ENCODE results near the gene IWS1.

Gene IWS1

GRCh38 chr2:127506510-127506909 lies 19.8 kb downstream of the IWS1 start:
- Histone ChIP-seq H3K9ac (ENCODE audit: low read length) (no peak overlapping the region), H3K79me2 (ENCODE audit: insufficient read depth, low read length) (peaks cover 66% of the 10 kb centered on the region), H3K4me2 (ENCODE audit: low read depth, low read length, poor library complexity, severe bottlenecking) (no peak overlapping the region), H3K4me3 (ENCODE audit: insufficient read depth, low read length, poor library complexity, severe bottlenecking) (no peak overlapping the region), H3K27me3 (ENCODE audit: low read length) (no peaks in the 10 kb centered on the region), H2AFZ (ENCODE audit: low read depth, low read length, severe bottlenecking) (no peak overlapping the region), H3K36me3 (ENCODE audit: low read length) (peaks cover 26% of the 10 kb centered on the region), H3K9me3 (ENCODE audit: insufficient read depth, low read length) (no peaks in the 10 kb centered on the region), H4K20me1 (ENCODE audit: low read depth, low read length) (peaks cover 24% of the 10 kb centered on the region; the same call in 1 of the 2 replicates), H3K27ac (ENCODE audit: low read depth, low read length) (no peak overlapping the region), H3K9me2 (replicated peaks; ENCODE audit: insufficient read depth, low read length) (no peaks in the 10 kb centered on the region), H3F3A (ENCODE audit: insufficient read depth) (no peaks in the 10 kb centered on the region)
- TF ChIP-seq CTCF (IDR thresholded peaks at IDR 0.05; ENCODE audit: insufficient read depth, low read length, poor library complexity, severe bottlenecking): no peak
- TF ChIP-seq EZH2phosphoT487 (conservative IDR thresholded peaks at IDR 0.05; ENCODE audit: low read length): no peak

- H3K4me2 ChIP-seq (ENCODE audit: low read depth, low read length, poor library complexity, severe bottlenecking): no peak overlapping the region
- peaks cover 48% of the 10 kb centered on the region for H3K79me2 ChIP-seq (ENCODE audit: insufficient read depth, low read length)
- TF ChIP-seq CTCF (IDR thresholded peaks at IDR 0.05; ENCODE audit: insufficient read depth, low read length, poor library complexity, severe bottlenecking) (no peak), EZH2phosphoT487 (conservative IDR thresholded peaks at IDR 0.05; ENCODE audit: low read length) (no peak)
- H3K9me2 ChIP-seq (replicated peaks; ENCODE audit: insufficient read depth, low read length): no peaks in the 10 kb centered on the region
- no peaks in the 10 kb centered on the region for H3K27me3 ChIP-seq (ENCODE audit: low read length)
- H3F3A ChIP-seq (ENCODE audit: insufficient read depth): peaks cover 4% of the 10 kb centered on the region; the same call in 1 of the 2 replicates
- no peak overlapping the region for H3K4me3 ChIP-seq (ENCODE audit: insufficient read depth, low read length, poor library complexity, severe bottlenecking)
- no peak overlapping the region for H3K27ac ChIP-seq (ENCODE audit: low read depth, low read length)
- no peak overlapping the region for H3K9ac ChIP-seq (ENCODE audit: low read length)
- no peaks in the 10 kb centered on the region for H3K9me3 ChIP-seq (ENCODE audit: insufficient read depth, low read length)
- no peak overlapping the region for H2AFZ ChIP-seq (ENCODE audit: low read depth, low read length, severe bottlenecking)
- H3K36me3 ChIP-seq (ENCODE audit: low read length): peaks cover 41% of the 10 kb centered on the region
- peaks cover 17% of the 10 kb centered on the region; the same call in 1 of the 2 replicates for H4K20me1 ChIP-seq (ENCODE audit: low read depth, low read length)
Measured at GRCh38 chr2:127504552-127505430, 21.5 kb downstream of the IWS1 start.

- Histone ChIP-seq H3K4me2 (ENCODE audit: low read depth, low read length, poor library complexity, severe bottlenecking) (no peak overlapping the region), H3K9ac (ENCODE audit: low read length) (no peak overlapping the region), H3K27ac (ENCODE audit: low read depth, low read length) (no peak overlapping the region), H3F3A (ENCODE audit: insufficient read depth) (peaks cover 8% of the 10 kb centered on the region; the same call in 1 of the 2 replicates), H3K9me2 (replicated peaks; ENCODE audit: insufficient read depth, low read length) (no peaks in the 10 kb centered on the region), H3K36me3 (ENCODE audit: low read length) (peaks cover 47% of the 10 kb centered on the region), H3K79me2 (ENCODE audit: insufficient read depth, low read length) (peaks cover 35% of the 10 kb centered on the region), H4K20me1 (ENCODE audit: low read depth, low read length) (peaks cover 9% of the 10 kb centered on the region; the same call in 1 of the 2 replicates), H2AFZ (ENCODE audit: low read depth, low read length, severe bottlenecking) (no peak overlapping the region), H3K9me3 (ENCODE audit: insufficient read depth, low read length) (no peaks in the 10 kb centered on the region), H3K27me3 (ENCODE audit: low read length) (no peaks in the 10 kb centered on the region), H3K4me3 (ENCODE audit: insufficient read depth, low read length, poor library complexity, severe bottlenecking) (no peak overlapping the region)
- TF ChIP-seq CTCF (IDR thresholded peaks at IDR 0.05; ENCODE audit: insufficient read depth, low read length, poor library complexity, severe bottlenecking): no peak
- no peak for TF ChIP-seq EZH2phosphoT487 (conservative IDR thresholded peaks at IDR 0.05; ENCODE audit: low read length)
Measured at GRCh38 chr2:127503491-127503890, 22.8 kb downstream of the IWS1 start.
